Activated T-cell treated with anti-CD3 and anti-CD28 coated beads for 1 hour (primary cell): ENCODE measurements around the gene ILDR1.

ENCODE experiments used
- DNase-seq: peaks from one replicate; pipeline ENCODE4 v3.0.0-alpha.2; 2020; ENCODE audit warnings: low read depth

The ILDR1 gene

DNA sequence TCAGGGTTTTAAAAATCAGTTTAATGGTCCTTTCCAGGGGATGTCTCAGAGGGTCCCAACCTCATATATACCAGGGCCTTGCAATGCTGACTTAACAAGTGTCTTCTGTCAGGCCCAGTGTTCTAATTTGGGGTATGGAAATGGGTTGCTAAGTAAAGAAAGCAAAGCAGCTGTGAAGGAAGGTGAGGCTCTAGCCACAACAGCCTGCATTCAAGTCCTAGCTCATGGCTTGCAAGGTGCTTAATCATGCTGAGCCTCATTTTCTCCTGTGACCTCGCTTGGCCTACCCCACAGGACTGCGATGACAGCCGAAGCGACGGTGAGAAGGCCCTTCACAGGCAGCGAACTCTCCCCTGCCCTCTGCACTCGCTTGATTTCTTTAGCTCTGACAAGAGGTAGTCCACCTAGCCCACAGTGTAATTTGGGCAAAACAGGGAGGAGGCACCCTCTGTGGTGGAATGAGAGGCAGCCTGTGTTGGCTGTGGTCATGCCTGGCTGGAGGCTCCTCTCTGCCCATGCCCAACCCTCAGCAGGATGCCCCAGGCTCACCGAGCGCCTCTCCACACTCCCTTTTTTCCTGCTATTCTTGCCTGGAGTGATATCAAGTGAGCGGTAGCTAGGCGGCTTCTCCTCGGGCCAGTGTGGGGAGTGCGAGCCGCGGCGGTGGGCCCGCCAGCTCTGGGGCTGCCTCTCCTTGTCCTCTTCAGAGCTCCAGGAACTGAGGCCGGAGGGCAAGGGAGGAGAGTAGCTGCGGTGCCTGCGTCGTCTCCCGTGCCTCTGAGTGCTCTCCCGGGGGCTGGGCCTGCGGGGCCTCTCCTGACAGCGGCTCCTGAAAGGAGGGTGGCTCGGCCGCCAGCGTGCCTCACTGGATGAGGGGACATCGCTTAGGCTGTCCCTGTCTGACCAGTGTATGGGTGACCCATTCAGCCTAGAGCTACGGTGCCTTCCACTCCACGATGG is 29.2 kb downstream of the ILDR1 start:
- DNase-seq = no peak

DNA sequence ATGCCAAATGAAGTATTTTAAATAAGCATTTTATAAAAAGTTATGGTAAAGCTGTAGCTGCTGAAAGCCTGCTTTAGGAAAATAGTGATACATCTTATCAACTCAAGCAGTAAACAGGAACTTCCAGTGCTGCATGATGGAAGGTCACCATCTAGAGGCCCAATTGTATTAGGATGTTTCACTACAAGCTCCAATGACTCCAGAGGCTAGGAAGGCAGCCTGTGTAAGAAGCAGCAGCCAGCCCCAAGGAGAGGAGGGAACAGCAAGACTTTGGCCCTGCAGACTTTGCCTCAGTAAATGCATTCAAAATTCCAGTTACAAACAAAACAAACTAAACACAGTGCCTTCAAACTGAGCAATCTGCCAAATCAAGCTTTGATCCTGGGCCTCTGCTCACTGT is 32.1 kb downstream of the ILDR1 start:
- no peak for DNase-seq

- no peak for DNase-seq
Observed at GRCh38 chr3:121988146-121988545, 33.9 kb downstream of the ILDR1 start.

DNA sequence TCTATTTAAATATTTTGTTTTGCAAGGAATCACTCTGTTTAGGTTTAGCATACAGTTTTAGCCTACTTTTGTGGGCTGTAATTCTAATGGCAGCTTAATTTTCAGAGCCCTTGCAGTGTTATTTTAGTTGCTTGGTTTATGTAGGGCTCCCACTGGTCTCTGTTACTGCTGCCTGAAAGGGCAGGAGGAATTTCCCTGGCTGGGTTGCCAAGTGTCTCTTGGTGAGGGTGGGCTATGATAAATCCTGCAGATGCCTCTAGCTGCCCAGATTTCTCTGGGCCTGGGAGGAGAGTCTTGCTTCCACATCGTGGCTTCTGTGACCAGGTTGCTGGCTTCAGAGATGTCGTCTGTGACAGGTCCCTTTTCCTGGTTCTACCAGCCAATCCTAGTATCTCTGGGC is 36.2 kb downstream of the ILDR1 start:
- DNase-seq = no peak

GRCh38 chr3:121981473-121981872 is 40.6 kb downstream of the ILDR1 start:
- DNase-seq = no peak

DNA sequence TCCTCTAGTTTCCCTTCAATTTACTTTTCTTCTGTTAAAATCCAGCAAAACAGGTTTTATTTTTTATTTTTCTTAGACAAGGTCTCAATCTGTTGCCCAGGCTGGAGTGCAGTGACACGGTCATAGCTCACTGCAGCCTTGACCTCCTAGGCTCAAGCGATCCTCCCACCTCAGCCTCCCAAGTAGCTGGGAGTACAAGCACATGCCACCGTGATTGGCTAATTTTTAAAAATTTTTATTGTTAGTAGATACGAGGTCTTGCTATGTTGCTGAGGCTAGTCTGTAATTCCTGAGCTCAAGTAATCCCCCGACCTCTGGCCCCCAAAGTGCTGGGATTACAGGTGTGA is 41.6 kb downstream of the ILDR1 start:
- DNase-seq = no peak

- no peak for DNase-seq
Observed at GRCh38 chr3:121979734-121980449, 42.2 kb downstream of the ILDR1 start.

DNA sequence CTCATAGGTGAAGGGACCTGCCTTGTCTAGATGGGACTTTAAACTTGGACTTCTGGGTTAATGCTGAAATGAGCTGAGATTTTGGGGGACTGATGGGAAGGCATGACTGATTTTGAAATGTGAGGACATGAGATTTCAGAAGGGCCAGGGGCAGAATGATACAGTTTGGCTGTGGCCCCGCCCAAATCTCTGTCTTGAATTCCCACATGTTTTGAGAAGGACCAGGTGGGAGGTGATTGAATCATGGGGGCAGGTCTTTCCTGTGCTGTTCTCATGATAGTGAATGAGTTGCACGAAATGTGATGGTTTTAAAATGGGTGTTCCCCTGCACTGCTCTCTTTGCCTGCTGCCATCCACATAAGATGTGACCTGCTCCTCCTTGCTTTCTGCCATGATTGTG is 42.8 kb downstream of the ILDR1 start:
- no peak for DNase-seq

DNA sequence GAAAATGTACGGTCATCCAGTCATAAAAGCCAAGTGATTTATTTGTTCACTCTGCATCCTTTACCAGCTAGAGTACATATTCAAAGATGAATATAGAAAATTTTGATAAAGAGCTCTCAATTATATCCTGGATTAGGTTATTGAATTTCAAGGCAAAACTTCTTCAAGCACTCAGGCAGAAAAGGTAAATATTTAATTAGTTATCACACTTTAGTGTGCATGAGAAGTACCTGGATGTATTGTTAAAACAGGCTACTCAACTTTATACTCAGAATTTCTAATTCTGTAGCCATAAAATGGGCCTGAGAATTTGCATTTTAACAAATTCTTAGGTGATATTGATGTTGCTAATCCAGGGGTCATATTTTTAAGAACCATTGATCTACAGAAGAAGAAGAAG is 45.3 kb downstream of the ILDR1 start:
- DNase-seq = no peak

GRCh38 chr3:121975702-121976302 is 46.2 kb downstream of the ILDR1 start:
- DNase-seq = no peak

DNA sequence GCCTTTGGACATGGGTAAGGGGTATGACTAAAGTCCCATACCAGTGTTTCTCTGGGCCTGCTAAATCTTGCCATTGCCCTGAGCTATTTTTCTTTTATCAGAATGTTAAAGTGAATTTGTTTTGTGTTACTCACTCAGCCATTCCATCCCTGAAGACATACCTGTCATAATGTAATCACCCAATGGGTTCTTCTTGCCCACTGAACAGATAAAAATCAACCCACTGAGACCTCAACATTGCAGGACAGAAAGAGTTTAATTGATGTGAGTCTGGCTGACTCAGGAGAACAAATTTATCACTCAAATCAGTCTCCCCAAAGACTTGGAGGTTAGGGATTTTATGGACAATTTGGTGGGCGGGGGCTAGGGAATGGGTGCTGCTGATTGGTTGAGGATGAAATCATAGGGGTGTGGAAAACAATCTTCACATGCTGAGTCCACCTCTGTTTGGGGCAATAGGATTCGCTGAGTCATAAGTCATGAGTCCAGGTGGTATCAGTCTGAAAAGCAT is 47.4 kb downstream of the ILDR1 start:
- no peak for DNase-seq

DNA sequence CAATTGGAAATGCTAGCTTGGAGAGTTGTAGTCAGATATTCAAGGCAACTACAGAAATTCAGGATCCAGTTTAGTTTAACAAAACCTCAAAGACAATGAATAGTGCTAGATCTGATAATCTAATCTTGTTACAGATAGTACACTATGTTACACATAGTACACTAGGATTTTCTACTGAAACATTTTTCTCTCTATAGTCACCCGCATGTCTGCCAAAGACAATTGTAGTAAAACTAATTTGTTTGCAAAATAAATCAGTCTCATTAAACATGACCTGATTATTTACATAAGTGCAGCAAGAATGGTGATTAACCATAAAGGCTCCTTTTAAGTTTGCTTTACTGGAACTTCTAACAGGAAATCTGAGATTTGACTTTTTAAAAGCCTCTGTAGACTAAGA is 52.0 kb downstream of the ILDR1 start:
- DNase-seq = no peak

GRCh38 chr3:121969631-121970030 is 52.4 kb downstream of the ILDR1 start:
- no peak for DNase-seq

- DNase-seq = no peak
Observed at GRCh38 chr3:121963608-121964007, 58.4 kb downstream of the ILDR1 start.

GRCh38 chr3:121962443-121962842 is 59.6 kb downstream of the ILDR1 start:
- no peak for DNase-seq

DNA sequence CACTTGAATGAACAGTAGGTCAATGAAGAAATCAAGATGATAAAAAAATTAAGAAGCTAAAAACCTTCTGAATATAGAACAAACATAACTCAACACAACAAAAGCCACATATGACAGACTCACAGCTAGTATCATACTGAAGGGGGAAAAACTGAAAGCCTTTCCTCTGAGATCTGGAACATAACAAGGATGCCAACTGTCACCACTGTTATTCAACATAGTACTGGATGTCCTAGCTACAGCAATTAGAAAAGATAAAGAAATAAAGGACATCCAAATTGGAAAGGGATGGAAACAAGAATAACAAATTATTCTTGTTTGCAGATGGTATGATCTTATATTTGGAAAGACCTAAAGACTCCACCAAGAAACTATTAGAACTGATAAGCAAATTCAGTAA is 60.8 kb downstream of the ILDR1 start:
- DNase-seq = no peak

- DNase-seq = no peak
Observed at GRCh38 chr3:121958801-121959200, 63.2 kb downstream of the ILDR1 start.

DNA sequence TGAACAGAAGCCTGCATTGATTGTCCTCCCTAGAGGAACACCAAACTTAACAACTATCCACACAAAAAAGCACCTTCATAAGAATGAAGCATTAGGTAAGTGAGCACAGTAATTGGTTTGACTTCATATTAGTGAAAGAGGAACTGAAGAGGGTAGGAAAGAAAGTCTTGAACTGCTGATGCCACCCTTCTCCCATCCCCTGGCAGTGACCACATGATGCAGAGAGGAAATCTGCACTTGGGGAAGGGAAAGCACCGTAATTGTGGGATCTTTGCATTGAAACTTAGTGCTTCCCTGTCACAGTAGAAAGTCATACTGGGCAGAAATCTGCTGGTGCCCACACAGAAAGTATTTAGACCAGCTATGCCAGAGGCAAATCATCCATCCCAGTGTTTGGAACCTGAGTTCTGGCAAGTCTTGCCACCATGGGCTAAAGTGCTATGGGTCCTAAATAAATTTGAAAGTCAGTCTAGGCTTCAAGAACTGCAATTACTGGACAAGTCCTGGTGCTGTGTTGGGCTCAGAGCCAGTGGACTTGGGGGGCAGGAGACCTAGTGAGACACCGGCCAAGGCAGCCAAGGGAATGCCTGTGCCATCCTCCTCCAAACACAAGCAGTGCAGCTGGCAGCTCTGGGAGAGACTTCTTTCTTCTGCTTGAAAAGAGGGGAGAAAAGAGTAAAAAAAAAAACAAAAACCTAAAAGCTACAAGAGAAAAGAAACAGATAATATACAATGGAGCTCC is 64.2 kb downstream of the ILDR1 start:
- no peak for DNase-seq

- DNase-seq = no peak
Observed at GRCh38 chr3:121956363-121956762, 65.7 kb downstream of the ILDR1 start.

DNA sequence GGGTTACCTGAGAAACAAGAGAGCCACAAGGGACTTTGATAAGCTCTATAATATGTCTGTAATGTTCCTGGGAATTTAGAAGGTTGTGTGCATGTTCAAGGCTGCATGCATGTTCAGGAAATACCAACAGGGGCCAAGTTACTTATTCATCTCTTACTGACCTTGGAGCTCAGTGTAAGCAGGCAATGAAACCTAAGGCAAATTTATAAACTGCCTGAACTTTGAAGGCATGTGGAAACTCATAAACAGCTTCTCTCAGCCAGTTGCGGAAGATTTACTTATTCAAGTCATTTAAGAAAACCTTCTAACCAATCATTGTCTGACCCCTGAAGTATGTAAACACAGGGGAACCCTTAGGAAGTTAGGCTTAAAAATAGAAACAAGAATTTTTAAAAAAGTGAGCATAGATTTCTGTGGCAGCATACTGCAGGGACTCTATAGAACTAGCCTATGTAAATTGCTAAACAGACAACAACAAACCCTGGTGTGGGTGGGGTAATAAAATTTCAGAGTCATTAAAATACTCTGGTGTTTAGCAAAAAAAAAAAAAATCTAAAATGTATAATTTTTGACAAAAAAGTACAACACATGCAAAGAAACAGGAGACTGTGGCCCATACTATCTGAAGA is 70.6 kb downstream of the ILDR1 start:
- no peak for DNase-seq

DNA sequence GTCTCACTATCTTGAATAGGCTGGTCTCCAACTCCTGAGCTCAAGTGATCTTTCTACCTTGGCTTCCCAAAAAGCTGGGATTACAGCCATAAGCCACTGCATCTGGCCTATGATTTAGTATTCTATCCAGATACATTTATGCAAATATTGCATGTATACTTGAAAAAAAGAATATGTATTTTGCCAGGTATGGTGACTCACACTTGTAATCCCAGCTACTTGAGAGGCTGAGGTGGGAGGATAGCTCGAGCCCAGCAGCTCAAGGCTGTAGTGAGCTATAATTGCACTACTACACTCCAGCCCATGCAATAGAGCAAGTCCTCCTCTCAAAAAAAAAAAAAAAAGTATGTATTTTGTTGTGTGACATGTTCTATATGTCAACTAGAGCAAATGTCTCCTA is 73.4 kb downstream of the ILDR1 start:
- no peak for DNase-seq

- DNase-seq = no peak
Observed at GRCh38 chr3:121943431-121943830, 78.6 kb downstream of the ILDR1 start.
